NCI-H82 treated with DMSO at 0.1 percent for 48 hours (cell line): Measurements from ENCODE around the gene EHBP1L1.
"Not testable (repeated sequence)": the region's sequence is repeated elsewhere in the genome, so short reads cannot be mapped to it uniquely, and the experiment has no call there.

ENCODE experiments used
- DNase-seq: peaks from one replicate; lab custom pipeline; 2025; ENCODE audit not compliant: unreplicated experiment; lab: John Stamatoyannopoulos, UW

The EHBP1L1 gene

DNA sequence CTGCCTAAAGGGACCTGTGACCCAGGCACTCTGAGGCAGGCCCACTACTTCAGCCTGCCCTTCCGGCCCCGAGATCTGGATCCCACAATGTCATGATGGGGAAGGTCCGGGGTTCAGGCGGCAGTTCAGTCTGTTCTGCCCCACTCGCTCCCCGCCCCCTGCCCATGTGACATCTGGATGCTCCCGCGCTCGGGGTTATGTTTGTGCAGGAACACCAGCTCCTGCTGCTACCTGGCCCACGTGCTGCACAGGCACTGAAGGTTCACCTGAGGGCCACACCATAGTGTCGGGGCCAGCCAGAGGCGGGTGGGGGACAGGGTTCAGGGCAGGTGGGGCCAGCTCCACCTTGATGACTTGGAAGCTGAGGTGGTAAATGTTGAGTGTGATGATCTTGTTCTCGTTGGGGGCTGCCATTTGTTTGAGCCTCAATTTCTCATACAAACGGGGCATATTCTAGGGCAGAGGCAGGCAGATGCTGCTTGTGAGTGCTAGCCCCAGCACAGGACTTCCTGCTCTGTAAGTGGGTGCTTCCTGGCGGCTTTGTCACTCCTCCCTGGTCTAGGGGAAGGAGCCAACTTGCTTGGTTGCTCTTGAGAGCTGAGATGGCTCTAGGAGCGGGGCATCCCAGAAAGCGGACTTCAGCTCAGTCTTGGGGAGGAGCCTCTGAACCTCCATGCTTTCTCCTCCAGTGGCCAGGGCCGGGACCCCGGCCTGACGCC lies 57.7 kb downstream of the EHBP1L1 start:
- DNase-seq: no peak

DNA sequence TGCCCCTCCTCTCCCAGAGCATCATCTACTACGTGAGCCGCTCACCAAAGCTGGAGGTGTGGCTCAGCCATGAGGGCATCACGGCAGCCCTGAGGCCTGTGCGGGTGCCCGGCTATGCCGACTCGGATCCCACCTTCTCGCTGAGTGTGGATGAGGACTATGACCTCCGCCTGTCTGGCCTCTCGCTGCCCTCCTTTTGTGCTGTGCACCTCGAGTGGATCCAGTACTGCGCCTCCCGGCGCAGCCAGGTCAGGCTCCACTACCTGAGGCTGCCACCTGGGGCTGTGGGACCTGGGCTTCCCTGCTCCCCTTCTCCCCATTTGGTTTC lies 58.2 kb downstream of the EHBP1L1 start:
- DNase-seq: no peak

DNA sequence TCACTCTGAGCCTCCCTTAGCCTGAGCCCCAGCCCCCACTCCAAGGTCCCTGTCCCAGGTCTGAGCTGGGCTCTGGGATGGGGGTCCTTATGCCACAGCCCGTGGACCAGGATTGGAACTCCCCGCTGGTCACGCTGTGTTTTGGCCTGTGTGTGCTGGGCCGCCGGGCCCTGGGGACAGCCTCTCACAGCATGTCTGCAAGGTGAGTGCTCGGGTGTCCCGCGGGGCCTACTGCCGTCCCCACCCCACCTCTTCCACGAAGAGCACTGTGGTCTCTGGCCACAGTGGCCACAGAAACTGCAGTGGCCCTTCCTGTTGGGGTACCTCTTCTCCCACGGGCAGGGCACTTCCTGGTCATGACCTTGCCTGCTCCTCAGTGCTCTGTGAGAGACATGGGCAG lies 58.6 kb downstream of the EHBP1L1 start:
- no peak for DNase-seq

DNA sequence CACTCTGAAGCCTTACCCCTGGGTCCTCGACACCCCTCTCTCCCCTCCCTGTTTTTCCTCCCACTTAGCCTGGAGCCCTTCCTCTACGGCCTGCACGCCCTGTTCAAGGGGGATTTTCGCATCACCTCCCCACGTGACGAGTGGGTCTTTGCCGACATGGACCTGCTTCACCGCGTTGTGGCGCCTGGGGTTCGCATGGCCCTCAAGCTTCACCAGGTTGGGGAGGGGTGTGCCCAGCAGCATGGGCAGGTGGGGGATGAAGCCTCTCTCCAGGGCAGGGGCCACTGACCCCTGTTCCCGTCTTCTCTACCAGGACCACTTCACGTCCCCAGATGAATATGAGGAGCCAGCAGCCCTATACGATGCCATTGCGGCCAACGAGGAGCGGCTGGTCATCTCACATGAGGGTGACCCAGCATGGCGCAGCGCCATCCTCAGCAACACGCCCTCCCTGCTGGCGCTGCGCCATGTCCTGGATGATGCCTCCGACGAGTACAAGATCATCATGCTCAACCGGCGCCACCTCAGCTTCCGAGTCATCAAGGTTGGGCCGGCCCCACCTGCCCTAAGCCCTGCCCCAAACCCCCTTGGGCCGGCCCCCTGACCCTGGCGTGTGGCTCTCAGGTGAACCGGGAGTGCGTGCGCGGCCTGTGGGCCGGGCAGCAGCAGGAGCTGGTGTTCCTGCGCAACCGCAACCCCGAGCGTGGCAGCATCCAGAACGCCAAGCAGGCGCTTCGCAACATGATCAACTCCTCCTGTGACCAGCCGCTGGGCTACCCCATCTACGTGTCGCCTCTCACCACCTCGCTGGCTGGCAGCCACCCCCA lies 59.3 kb downstream of the EHBP1L1 start:
- DNase-seq: no peak

DNA sequence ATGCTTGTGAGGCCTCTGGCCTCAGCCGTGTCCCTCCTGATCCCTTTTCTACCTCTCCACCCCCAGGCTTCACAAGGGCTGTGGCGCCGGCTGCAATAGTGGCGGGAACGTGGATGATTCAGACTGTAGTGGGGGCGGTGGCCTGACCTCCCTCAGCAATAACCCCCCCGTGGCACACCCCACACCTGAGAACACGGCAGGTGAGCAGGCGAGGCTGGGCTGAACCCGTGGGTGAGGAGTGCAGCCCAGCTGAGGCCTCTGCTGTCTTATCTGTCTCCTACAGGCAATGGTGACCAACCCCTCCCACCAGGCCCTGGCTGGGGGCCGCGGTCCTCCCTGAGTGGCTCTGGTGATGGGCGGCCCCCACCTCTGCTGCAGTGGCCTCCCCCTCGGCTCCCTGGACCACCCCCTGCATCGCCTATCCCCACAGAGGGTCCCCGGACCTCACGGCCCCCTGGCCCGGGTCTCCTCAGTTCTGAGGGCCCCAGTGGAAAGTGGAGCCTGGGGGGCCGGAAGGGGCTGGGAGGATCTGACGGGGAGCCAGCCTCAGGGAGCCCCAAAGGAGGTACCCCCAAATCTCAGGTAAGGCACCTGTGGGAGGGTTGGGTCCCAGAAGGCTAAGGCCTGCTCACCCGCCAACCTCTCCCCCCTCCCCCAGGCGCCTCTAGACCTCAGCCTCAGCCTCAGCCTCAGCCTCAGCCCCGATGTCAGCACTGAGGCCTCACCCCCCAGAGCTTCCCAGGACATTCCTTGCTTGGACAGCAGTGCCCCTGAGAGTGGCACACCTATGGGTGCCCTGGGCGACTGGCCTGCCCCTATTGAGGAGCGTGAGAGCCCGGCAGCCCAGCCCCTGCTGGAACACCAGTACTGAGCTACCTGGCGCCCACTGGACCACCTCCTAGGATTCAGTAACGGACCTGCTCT lies 60.5 kb downstream of the EHBP1L1 start:
- DNase-seq: no peak

DNA sequence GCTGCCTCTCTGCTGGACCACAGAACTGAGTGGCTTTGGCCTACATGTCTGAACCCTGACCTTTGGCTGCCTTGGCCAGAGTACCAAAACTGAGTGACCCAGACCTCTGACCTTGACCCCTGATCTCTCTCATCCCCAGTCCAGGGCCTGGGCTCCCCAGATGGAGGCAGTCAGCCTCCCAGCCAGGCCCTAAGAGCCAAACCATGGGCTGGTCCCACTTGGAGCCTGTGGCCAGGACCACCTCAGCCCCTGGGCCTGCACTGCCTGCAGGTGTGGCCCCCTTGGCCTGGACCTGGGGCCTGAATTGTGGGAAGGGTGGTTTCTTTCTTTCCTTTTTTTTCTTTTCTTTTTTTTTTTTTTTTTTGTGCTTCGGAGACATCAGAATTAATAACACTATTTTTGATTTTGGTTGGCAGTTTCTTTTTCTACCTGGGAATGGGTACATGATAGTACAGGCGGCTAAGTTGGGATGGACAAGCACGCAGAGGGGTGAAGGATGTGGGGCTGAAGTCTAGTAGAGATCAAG lies 61.2 kb downstream of the EHBP1L1 start:
- DNase-seq: no peak

DNA sequence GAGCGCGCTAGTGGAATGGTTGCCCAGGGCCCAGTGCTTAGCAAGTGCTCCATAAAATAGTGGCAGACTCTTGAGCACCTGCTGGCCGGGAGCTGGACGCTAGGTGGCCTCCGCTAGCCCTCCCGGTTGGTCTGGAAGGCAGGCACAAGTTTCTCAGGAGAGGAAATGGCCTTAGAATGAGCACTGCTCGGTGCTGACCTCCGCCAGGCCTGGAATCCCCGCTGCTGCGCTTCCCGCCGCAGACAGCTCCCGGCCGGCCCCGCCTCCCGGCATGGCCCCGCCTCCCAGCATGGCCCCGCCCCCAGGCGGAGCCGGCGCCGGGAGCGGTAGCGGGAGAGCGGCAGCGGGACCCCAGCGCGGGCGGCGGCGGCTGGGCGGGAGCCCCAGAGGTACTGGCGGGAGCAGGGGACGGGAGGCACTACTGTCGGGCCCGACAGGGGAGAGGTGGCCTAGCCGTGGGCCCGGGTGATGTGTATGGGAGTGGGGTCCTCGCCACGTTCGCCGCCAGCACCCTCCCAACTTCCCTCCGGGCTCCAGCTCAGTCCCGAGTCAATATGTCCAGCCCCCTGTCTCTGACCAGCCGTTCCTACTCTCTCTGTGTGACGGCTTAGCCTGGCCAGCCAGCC lies 62.1 kb downstream of the EHBP1L1 start, which contains the start of gene SIPA1:
SIPA1 (plus strand) TSS at position 308 of the 626 bp plus-strand sequence. CDS start 2,821 bp downstream, outside the sequence.
- no peak for DNase-seq

DNA sequence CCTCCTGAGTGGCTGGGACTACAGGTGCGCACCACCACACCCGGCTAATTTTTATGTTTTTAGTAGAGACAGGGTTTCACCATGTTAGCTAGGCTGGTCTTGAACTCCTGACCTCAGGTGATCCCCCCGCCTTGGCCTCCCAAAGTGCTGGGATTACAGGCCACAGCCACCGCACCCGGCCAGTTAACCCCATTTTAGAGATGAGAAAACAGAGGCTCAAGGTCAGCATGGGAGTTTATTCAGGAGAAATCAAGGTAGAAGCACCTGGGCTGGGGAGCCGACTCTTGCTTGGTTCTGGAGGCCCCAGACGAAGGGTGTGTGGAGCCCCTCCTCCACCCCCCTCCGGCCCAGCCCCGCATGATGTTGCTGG lies 63.4 kb downstream of the EHBP1L1 start:
- not testable (repeated sequence) for DNase-seq

DNA sequence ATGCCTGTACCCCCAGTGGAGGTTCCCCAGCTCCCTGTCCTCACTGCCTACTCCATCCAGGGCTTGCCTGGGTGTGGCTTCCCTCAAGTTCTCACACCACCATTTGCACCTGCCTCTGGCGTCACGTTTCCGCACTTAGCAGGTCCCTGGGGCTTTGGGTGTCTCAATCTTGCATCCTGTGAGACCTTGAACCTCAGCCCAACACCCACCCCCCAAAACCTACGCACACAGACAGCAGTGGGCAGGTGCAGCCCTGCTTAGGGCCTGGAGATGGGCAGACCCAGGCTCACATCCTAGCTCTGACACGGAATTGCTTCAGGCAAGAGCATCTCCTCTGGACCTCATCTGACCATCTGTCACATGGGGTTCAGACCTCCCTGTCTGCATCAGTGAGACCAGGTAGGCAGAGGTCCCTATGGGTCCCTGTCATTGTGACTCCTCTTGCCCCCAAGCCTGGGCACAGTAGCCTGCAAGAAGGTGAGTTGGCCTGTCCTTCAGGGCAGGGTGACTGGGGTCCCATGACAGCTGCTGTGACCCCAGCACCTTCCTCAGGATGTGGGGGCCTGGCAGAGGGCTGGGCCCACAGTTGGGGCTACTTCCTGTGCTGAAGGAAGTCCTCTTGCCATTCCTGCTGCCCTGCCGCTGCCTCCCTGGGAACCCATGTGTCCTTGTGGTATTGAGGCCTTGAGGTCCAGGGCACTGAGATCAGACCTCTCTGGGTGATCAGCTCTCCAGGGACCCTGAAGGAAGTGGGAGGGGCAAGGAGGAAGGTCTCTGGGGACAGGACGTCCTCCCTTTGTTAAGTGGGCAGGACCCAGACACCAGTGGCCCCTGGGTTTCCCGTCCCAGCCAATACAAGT lies 64.0 kb downstream of the EHBP1L1 start:
- DNase-seq: no peak

DNA sequence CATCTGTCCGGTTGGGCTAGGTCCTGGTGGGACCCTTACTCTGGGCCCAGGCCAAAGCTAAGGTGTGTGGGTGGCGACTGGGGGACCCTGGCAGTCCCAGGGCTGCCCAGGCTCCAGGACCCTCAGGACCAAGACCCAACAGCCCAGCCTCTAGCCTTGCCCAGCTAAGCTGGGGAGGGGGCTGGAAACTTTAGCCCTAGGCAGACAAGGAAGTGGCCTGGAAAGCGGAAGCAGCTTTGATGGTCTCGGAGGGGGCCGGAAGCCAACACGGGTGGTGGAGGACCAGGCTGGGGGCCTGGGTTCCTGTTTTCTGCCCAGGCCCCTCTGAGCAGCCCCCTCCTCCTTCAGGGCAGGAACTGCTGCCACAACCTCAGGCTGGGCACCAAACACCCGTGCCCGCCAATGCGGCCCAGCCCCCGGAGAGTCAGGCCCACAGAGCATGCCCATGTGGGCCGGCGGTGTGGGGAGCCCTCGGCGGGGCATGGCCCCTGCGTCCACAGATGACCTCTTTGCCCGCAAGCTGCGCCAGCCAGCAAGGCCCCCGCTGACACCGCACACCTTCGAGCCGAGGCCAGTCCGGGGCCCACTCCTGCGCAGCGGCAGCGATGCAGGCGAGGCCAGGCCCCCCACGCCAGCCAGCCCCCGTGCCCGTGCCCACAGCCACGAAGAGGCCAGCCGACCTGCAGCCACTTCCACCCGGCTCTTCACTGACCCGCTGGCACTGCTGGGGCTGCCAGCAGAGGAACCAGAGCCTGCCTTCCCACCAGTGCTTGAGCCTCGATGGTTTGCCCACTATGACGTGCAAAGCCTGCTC lies 64.8 kb downstream of the EHBP1L1 start:
- no peak for DNase-seq

DNA sequence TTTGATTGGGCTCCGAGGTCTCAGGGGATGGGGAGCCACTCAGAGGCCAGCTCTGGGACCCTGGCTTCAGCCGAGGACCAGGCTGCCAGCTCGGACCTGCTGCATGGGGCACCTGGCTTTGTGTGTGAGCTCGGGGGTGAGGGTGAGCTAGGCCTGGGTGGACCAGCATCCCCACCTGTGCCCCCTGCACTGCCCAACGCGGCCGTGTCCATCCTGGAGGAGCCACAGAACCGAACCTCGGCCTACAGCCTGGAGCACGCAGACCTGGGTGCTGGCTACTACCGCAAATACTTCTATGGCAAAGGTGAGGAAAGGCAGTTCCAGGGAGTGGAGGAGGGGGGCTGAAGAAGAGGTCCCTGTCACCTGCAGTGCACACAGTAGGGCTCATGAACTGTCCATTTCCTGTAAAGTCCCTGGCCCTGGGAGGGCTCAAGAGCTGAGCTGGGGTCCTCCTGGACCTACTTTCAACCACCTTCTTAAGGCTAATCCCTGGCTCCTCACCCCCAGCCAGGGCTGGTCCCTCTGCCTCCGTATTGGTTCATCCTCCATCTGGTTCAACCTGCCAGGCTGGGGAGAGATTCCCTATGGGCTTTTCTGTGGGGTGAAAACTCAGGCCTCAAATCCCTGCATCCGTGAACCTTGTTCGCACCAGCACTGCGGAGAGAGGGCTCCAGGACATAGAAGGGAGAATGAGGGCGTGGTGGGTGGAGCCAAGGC lies 65.6 kb downstream of the EHBP1L1 start:
- DNase-seq: peak; percentile 13
